Activated CD4-positive, alpha-beta T cell treated with anti-CD3 and anti-CD28 coated beads for 36 hours (primary cell): ENCODE data around the gene GULP1. TPM values are rescaled to one million over a fixed set of nuclear protein-coding genes. Genes with fewer than 3 reads are reported as not detected.

Experiments used
- ATAC-seq: fragments of 200-7000 bp; cut with Tn5 transposase; one replicate; pipeline ENCODE4 v1.10.0; 2021; ENCODE audit warnings: mild to moderate bottlenecking, moderate library complexity
- CTCF ChIA-PET: fragments of 350-600 bp; sonication (Branson Sonifier 250); formaldehyde crosslinking; loops from one replicate; lab custom pipeline; 2021; ENCODE audit warnings: antibody characterized with exemption; lab: Charles Lee
- POLR2A ChIA-PET: fragments of 350-600 bp; sonication (Branson Sonifier 250); formaldehyde crosslinking; loops from one replicate; lab custom pipeline; 2021; ENCODE audit warnings: antibody characterized with exemption, inconsistent platforms; lab: Charles Lee
- DNase-seq: peaks from one replicate; pipeline ENCODE4 v3.0.0-alpha.2; 2020
- H3K27ac Mint-ChIP-seq: one replicate; pipeline ENCODE4 v1.8.0; 2021; ENCODE audit warnings: mixed read lengths
- H3K27me3 Mint-ChIP-seq: one replicate; pipeline ENCODE4 v1.8.0; 2021; ENCODE audit warnings: mixed read lengths
- H3K36me3 Mint-ChIP-seq: one replicate; pipeline ENCODE4 v1.8.0; 2021; ENCODE audit warnings: low read depth, mixed read lengths
- H3K4me1 Mint-ChIP-seq: one replicate; pipeline ENCODE4 v1.8.0; 2021; ENCODE audit warnings: mixed read lengths
- H3K4me3 Mint-ChIP-seq: one replicate; pipeline ENCODE4 v1.8.0; 2021; ENCODE audit warnings: mild to moderate bottlenecking, moderate library complexity, mixed read lengths
- H3K9me3 Mint-ChIP-seq: one replicate; pipeline ENCODE4 v1.8.0; 2021; ENCODE audit warnings: low read depth, mixed read lengths
- intact Hi-C, 2 experiments: fragments of 100-400 bp; cut with DNase I in 1 of 2; cut with micrococcal nuclease in 1 of 2; formaldehyde crosslinking; loops; one replicate each; pipeline versions ENCODE4 v1.14.2 to v1.15.1; 2022 to 2024; cut with DNase I, micrococcal nuclease
- microRNA-seq: library from miRNA; unstranded; fragments of <30 nt; microRNA quantifications from one replicate; pipeline ENCODE4 v1.2.0, GENCODE V29; 2021; ENCODE audit warnings: borderline replicate concordance
- total RNA-seq, 2 experiments: library from RNA; stranded (reverse); gene quantifications; one replicate each; pipeline ENCODE4 v1.2.3, GENCODE V29; 2021

GULP1 gene
- total RNA-seq, 2 experiments from 2014 or later: not detected

- Mint-ChIP-seq H3K4me3 (no peak overlapping the region), H3K27ac (no peak overlapping the region), H3K27me3 (no peaks in the 10 kb centered on the region), H3K9me3 (no peaks in the 10 kb centered on the region), H3K4me1 (no peaks in the 10 kb centered on the region), H3K36me3 (no peaks in the 10 kb centered on the region)
- POLR2A ChIA-PET: no interaction called here
- CTCF ChIA-PET: no interaction called here
- intact Hi-C loops: no loop called here
- DNase-seq (no peak), ATAC-seq (no peak)
These were observed 329.2 kb downstream of the GULP1 start for GRCh38 chr2:188620916-188621315.

- intact Hi-C loops: no loop called here
- ATAC-seq (no peak), DNase-seq (no peak)
- Mint-ChIP-seq H3K27me3 (no peaks in the 10 kb centered on the region), H3K4me1 (no peaks in the 10 kb centered on the region), H3K4me3 (no peak overlapping the region), H3K36me3 (no peaks in the 10 kb centered on the region), H3K27ac (no peak overlapping the region), H3K9me3 (no peaks in the 10 kb centered on the region)
- ChIA-PET CTCF (no interaction called here), POLR2A (no interaction called here)
These were observed 331.1 kb downstream of the GULP1 start for GRCh38 chr2:188622601-188623260.

GRCh38 chr2:188623995-188624643 lies 332.4 kb downstream of the GULP1 start:
- Mint-ChIP-seq H3K27me3 (no peaks in the 10 kb centered on the region), H3K4me3 (no peak overlapping the region), H3K9me3 (no peaks in the 10 kb centered on the region), H3K4me1 (no peaks in the 10 kb centered on the region), H3K27ac (no peak overlapping the region), H3K36me3 (no peaks in the 10 kb centered on the region)
- ChIA-PET CTCF (no interaction called here), POLR2A (no interaction called here)
- intact Hi-C loops: no loop called here
- no peak for ATAC-seq
- no peak for DNase-seq

- no peaks in the 10 kb centered on the region for H3K4me1 Mint-ChIP-seq
- DNase-seq: no peak
- no peak for ATAC-seq
- H3K36me3 Mint-ChIP-seq: no peaks in the 10 kb centered on the region
- POLR2A ChIA-PET: no interaction called here
- H3K9me3 Mint-ChIP-seq: no peaks in the 10 kb centered on the region
- H3K4me3 Mint-ChIP-seq: no peak overlapping the region
- intact Hi-C loops: no loop called here
- CTCF ChIA-PET: interaction anchor here (0.6 kb wide), 1 partner anchor 1454 kb away, joined by 3 read pairs; no protein-coding TSS in a partner anchor
- H3K27me3 Mint-ChIP-seq: no peaks in the 10 kb centered on the region
- H3K27ac Mint-ChIP-seq: no peak overlapping the region
These were observed 335.8 kb downstream of the GULP1 start for GRCh38 chr2:188627471-188627870.

- no peak overlapping the region for H3K27ac Mint-ChIP-seq
- no peaks in the 10 kb centered on the region for H3K4me1 Mint-ChIP-seq
- DNase-seq (no peak), ATAC-seq (no peak)
- H3K4me3 Mint-ChIP-seq: no peak overlapping the region
- no peaks in the 10 kb centered on the region for H3K27me3 Mint-ChIP-seq
- H3K36me3 Mint-ChIP-seq: no peaks in the 10 kb centered on the region
- CTCF ChIA-PET: interaction anchor here (0.6 kb wide), 1 partner anchor 950 kb away, joined by 5 read pairs; no protein-coding TSS in a partner anchor
- POLR2A ChIA-PET: no interaction called here
- intact Hi-C loops: no loop called here
- no peaks in the 10 kb centered on the region for H3K9me3 Mint-ChIP-seq
These were observed 337.5 kb downstream of the GULP1 start for GRCh38 chr2:188628989-188629752.

DNA sequence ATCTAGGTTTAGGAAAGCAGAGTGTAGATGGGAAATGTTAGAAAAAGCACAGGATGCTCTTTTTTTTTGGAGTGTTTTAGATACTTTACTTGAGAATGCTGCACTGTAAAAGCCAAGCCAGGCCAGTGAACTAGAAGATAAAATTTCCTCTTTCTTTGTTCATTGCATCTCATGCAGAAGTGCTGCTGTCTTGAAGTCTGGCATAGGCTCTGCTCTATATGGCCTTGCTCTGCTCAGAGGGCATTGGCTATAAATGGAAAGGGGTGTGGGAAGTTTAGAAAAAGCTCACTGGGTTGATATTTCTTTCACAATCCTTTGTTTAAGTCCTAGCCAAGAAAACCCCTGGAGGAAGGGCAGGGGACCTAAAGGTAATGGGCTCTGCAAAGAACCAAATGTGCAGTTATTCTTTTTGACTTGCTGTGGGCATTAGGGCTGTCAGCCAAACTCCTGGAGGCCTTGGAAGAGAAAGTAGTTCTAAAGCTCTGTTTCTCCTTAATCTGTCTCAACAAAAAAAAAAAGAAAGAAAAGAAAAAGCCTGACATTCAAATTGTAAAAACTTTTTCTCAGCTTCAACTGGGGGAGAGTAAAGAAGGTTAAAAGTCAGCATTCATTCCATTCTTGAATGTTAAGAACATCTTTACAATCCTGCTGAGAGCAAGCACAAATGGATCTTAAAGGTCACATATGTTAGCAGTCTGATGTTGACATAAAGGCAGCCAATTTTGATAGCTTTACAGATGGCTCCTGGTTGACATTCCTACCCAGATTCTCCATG lies 338.3 kb downstream of the GULP1 start:
- CTCF ChIA-PET: interaction anchor here (0.6 kb wide), 2 partner anchors 792 to 951 kb away, joined by 3 to 5 read pairs; no protein-coding TSS in a partner anchor
- no peak overlapping the region for H3K4me3 Mint-ChIP-seq
- DNase-seq: no peak
- no peaks in the 10 kb centered on the region for H3K27me3 Mint-ChIP-seq
- intact Hi-C loops: no loop called here
- no peaks in the 10 kb centered on the region for H3K4me1 Mint-ChIP-seq
- POLR2A ChIA-PET: no interaction called here
- H3K36me3 Mint-ChIP-seq: no peaks in the 10 kb centered on the region
- ATAC-seq: no peak
- H3K27ac Mint-ChIP-seq: no peak overlapping the region
- no peaks in the 10 kb centered on the region for H3K9me3 Mint-ChIP-seq

DNA sequence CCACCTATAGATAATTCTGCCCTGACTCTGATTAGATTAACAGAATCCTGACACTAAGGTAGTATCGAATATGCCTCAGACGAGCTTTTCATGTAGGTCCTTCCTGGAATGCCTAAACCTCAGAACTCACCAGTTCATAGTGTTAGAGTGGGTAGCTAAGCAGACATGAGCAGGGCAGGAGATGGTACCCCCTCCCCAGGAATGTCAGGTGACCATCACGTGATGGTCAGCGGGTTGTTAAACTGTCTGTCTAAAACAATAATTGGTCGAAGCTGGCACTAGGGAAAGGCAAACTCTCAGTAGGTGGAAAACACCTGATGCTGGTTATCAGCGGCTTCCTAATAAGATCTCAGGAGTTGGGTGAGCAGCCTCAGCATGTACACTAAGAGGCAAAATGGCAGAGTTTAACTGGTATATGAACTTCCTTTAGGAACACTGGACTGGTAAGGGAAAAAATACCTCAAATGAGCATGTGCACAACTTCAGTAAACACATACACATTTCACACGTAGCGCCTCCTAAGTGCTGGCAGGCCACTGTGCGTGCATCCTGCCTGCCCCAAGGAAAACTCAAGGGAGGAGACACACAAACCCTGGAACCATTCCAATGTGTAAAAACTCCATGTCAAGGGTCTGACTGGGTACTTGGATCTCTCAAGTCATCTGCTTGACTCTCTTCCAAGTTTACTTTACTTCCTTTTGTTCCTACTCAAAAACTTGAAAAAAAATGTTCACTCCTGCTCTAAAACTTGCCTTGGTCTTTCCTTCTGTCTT lies 339.5 kb downstream of the GULP1 start:
- ATAC-seq: no peak
- CTCF ChIA-PET: interaction anchor here (0.6 kb wide), 1 partner anchor 73 kb away, joined by 4 read pairs; no protein-coding TSS in a partner anchor
- DNase-seq: no peak
- H3K4me1 Mint-ChIP-seq: no peaks in the 10 kb centered on the region
- POLR2A ChIA-PET: no interaction called here
- intact Hi-C loops: no loop called here
- no peaks in the 10 kb centered on the region for H3K9me3 Mint-ChIP-seq
- no peaks in the 10 kb centered on the region for H3K36me3 Mint-ChIP-seq
- no peak overlapping the region for H3K4me3 Mint-ChIP-seq
- no peaks in the 10 kb centered on the region for H3K27me3 Mint-ChIP-seq
- no peak overlapping the region for H3K27ac Mint-ChIP-seq

GRCh38 chr2:188634656-188635055 lies 343.0 kb downstream of the GULP1 start:
- ATAC-seq: no peak
- Mint-ChIP-seq H3K27me3 (no peaks in the 10 kb centered on the region), H3K4me3 (no peak overlapping the region), H3K4me1 (no peaks in the 10 kb centered on the region), H3K27ac (no peak overlapping the region), H3K36me3 (no peaks in the 10 kb centered on the region), H3K9me3 (no peaks in the 10 kb centered on the region)
- POLR2A ChIA-PET: no interaction called here
- no peak for DNase-seq
- CTCF ChIA-PET: interaction anchor here (0.6 kb wide), 1 partner anchor 222 kb away, joined by 4 read pairs; no protein-coding TSS in a partner anchor
- intact Hi-C loops: no loop called here

Small RNA genes lying within 50 kb of the gene (microRNA-seq; reads per million reads assigned to microRNA genes)
- gene MIR561: not detected
